CD4-positive, alpha-beta T cell treated with Interleukin-6 at 100 ng/mL for 8 hours (primary cell): ENCODE data around the gene TAF1.
"Not testable (repeated sequence)": the region's sequence is repeated elsewhere in the genome, so short reads cannot be mapped to it uniquely, and the experiment has no call there.

Source experiments
- DNase-seq: peaks from one replicate; pipeline ENCODE4 v3.0.0-alpha.2; 2020; ENCODE audit warnings: mixed read lengths, low spot score

Gene TAF1

GRCh38 chrX:71502080-71502479 lies 135.9 kb downstream of the TAF1 start:
- not testable (repeated sequence) for DNase-seq

- no peak for DNase-seq
These were observed 138.2 kb downstream of the TAF1 start for GRCh38 chrX:71504346-71504745.

GRCh38 chrX:71509289-71509688 lies 143.1 kb downstream of the TAF1 start:
- DNase-seq = no peak

GRCh38 chrX:71510161-71510560 lies 144.0 kb downstream of the TAF1 start:
- DNase-seq = no peak

- not testable (repeated sequence) for DNase-seq
These were observed 147.6 kb downstream of the TAF1 start for GRCh38 chrX:71513731-71514130.

GRCh38 chrX:71514367-71515037 lies 148.3 kb downstream of the TAF1 start:
- peak; percentile 38 for DNase-seq

GRCh38 chrX:71515038-71515396 lies 148.9 kb downstream of the TAF1 start:
- DNase-seq = no peak
